Esophagus squamous epithelium (tissue), 4 donors: ENCODE measurements around the gene IDH3A.

Experiments
- CTCF ChIP-seq, 6 experiments: fragments of 450-650 bp in 4 of 6; fragments of 200-600 bp in 2 of 6; sonication (generic) in 2 of 6; IDR thresholded peaks; one replicate each; pipeline ENCODE4 v1.5.1; 2016 to 2019; ENCODE audit warnings: antibody characterized with exemption in 6 of 6, mild to moderate bottlenecking in 4 of 6, moderate library complexity in 4 of 6
- POLR2A ChIP-seq, 4 donors: fragments of 450-650 bp; IDR thresholded peaks; one replicate each; pipeline ENCODE4 v1.6.1; 2017; ENCODE audit warnings: antibody characterized with exemption in 4 of 4, mild to moderate bottlenecking in 4 of 4, moderate library complexity in 3 of 4

DNA sequence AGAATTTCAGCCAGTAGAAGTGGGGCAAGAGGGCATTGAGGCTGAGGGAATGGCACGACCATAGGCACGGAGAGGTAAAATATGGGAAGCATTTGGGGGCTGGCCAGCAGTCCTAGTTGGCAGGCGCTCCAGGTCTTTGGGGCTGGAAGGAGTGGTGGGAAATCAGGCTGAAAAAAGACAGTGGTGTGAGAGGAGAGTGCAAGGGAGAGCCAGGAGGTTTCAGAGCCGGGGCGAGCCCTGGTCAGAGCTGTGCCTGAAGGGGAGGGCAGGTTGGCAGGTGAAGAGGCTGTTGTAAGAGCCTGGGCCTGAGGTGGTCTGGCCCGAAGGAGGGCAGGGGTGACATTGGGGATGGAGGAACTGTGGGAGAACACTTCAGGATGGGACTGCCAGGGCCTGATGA is 1.6 kb upstream of the IDH3A start:
- no peak for TF ChIP-seq CTCF (IDR thresholded peaks at IDR 0.05)
- TF ChIP-seq POLR2A (IDR thresholded peaks at IDR 0.05): no peak
